ENCODE data around the gene KIR2DL4. TPM values are rescaled to one million over a fixed set of nuclear protein-coding genes. Genes with fewer than 3 reads are reported as not detected.
"Not testable (repeated sequence)": the region's sequence is repeated elsewhere in the genome, so short reads cannot be mapped to it uniquely, and the experiment has no call there.

The KIR2DL4 gene
- total RNA-seq, 1 donor from 2014 or later: not detected

GRCh38 chr19:54817670-54818536 is 14.5 kb downstream of the KIR2DL4 start:
- H3K27ac Mint-ChIP-seq: no peak overlapping the region
- TF ChIP-seq CTCF (IDR thresholded peaks at IDR 0.05; ENCODE audit: unreplicated experiment): no peak
- DNase-seq (ENCODE audit: low spot score in 2 of 2, unreplicated experiment in 2 of 2): no peak
- peaks cover 76% of the 10 kb centered on the region for H3K9me3 Mint-ChIP-seq
- peaks cover 3% of the 10 kb centered on the region for H3K36me3 Mint-ChIP-seq
- no peak overlapping the region for H3K4me3 Mint-ChIP-seq
- no peaks in the 10 kb centered on the region for H3K4me1 Mint-ChIP-seq
- H3K27me3 Mint-ChIP-seq (ENCODE audit: low read depth): no peaks in the 10 kb centered on the region

- DNase-seq (ENCODE audit: low spot score in 2 of 2, unreplicated experiment in 2 of 2); H3K36me3 Mint-ChIP-seq; H3K27ac Mint-ChIP-seq; H3K27me3 Mint-ChIP-seq (ENCODE audit: low read depth); H3K4me1 Mint-ChIP-seq; H3K4me3 Mint-ChIP-seq: not testable (repeated sequence)
- H3K9me3 Mint-ChIP-seq: peaks cover 50% of the 10 kb centered on the region
Observed at GRCh38 chr19:54824416-54824815, 21.0 kb downstream of the KIR2DL4 start.

GRCh38 chr19:54825326-54825725 is 21.9 kb downstream of the KIR2DL4 start:
- not testable (repeated sequence) for H3K27me3 Mint-ChIP-seq (ENCODE audit: low read depth); H3K36me3 Mint-ChIP-seq; H3K4me1 Mint-ChIP-seq; H3K27ac Mint-ChIP-seq; DNase-seq (ENCODE audit: low spot score in 2 of 2, unreplicated experiment in 2 of 2); H3K4me3 Mint-ChIP-seq
- H3K9me3 Mint-ChIP-seq: peaks cover 49% of the 10 kb centered on the region

- H3K27me3 Mint-ChIP-seq (ENCODE audit: low read depth); H3K27ac Mint-ChIP-seq; H3K4me3 Mint-ChIP-seq; H3K36me3 Mint-ChIP-seq; H3K4me1 Mint-ChIP-seq; DNase-seq (ENCODE audit: low spot score in 2 of 2, unreplicated experiment in 2 of 2): not testable (repeated sequence)
- H3K9me3 Mint-ChIP-seq: peaks cover 50% of the 10 kb centered on the region
Observed at GRCh38 chr19:54828064-54828463, 24.7 kb downstream of the KIR2DL4 start.

GRCh38 chr19:54832496-54832895 is 29.1 kb downstream of the KIR2DL4 start, which contains the start of gene KIR2DS4:
Gene KIR2DS4 (plus strand): TSS chr19:54832676.
- peaks cover 58% of the 10 kb centered on the region for H3K9me3 Mint-ChIP-seq
- H3K27me3 Mint-ChIP-seq (ENCODE audit: low read depth); H3K27ac Mint-ChIP-seq: not testable (repeated sequence)

GRCh38 chr19:54835126-54835525 is 31.7 kb downstream of the KIR2DL4 start:
- not testable (repeated sequence) for H3K27ac Mint-ChIP-seq; H3K4me3 Mint-ChIP-seq; DNase-seq (ENCODE audit: low spot score in 2 of 2, unreplicated experiment in 2 of 2); H3K36me3 Mint-ChIP-seq; H3K27me3 Mint-ChIP-seq (ENCODE audit: low read depth); H3K4me1 Mint-ChIP-seq
- H3K9me3 Mint-ChIP-seq: peaks cover 62% of the 10 kb centered on the region

More at GRCh38 chr19:54832496-54832895, 29.1 kb downstream of the KIR2DL4 start, which contains the start of gene KIR2DS4:
- DNase-seq (ENCODE audit: low spot score in 2 of 2, unreplicated experiment in 2 of 2); H3K36me3 Mint-ChIP-seq; H3K4me1 Mint-ChIP-seq; H3K4me3 Mint-ChIP-seq: not testable (repeated sequence)

- not testable (repeated sequence) for H3K4me3 Mint-ChIP-seq; H3K27ac Mint-ChIP-seq; H3K36me3 Mint-ChIP-seq; DNase-seq (ENCODE audit: low spot score in 2 of 2, unreplicated experiment in 2 of 2); H3K4me1 Mint-ChIP-seq; H3K27me3 Mint-ChIP-seq (ENCODE audit: low read depth)
- H3K9me3 Mint-ChIP-seq: peaks cover 43% of the 10 kb centered on the region
Observed at GRCh38 chr19:54837522-54837921, 34.1 kb downstream of the KIR2DL4 start.

- H3K9me3 Mint-ChIP-seq: peaks cover 42% of the 10 kb centered on the region
- not testable (repeated sequence) for DNase-seq (ENCODE audit: low spot score in 2 of 2, unreplicated experiment in 2 of 2); H3K4me3 Mint-ChIP-seq; H3K27ac Mint-ChIP-seq; H3K36me3 Mint-ChIP-seq; H3K4me1 Mint-ChIP-seq; H3K27me3 Mint-ChIP-seq (ENCODE audit: low read depth)
Observed at GRCh38 chr19:54843171-54843570, 39.8 kb downstream of the KIR2DL4 start.

GRCh38 chr19:54850061-54850640 is 46.7 kb downstream of the KIR2DL4 start, which contains the start of gene KIR3DL2:
Gene KIR3DL2 (plus strand): TSS chr19:54850443. CDS start chr19:54850476, 33 bp downstream.
- not testable (repeated sequence) for H3K4me1 Mint-ChIP-seq; H3K27me3 Mint-ChIP-seq (ENCODE audit: low read depth); DNase-seq (ENCODE audit: low spot score in 2 of 2, unreplicated experiment in 2 of 2); H3K4me3 Mint-ChIP-seq; H3K36me3 Mint-ChIP-seq; H3K27ac Mint-ChIP-seq
- peaks cover 77% of the 10 kb centered on the region for H3K9me3 Mint-ChIP-seq

All from mesothelial cell of epicardium (in vitro differentiated cells).